HG02981 (cell line): ENCODE measurements around the gene ZNF526.

Experiments
- ATAC-seq: cut with Tn5 transposase; IDR thresholded peaks from one replicate; pipeline ENCODE4 v1.9.1; 2021; ENCODE audit warnings: mild to moderate bottlenecking, moderate library complexity; ENCODE audit not compliant: unreplicated experiment

ZNF526 gene

DNA sequence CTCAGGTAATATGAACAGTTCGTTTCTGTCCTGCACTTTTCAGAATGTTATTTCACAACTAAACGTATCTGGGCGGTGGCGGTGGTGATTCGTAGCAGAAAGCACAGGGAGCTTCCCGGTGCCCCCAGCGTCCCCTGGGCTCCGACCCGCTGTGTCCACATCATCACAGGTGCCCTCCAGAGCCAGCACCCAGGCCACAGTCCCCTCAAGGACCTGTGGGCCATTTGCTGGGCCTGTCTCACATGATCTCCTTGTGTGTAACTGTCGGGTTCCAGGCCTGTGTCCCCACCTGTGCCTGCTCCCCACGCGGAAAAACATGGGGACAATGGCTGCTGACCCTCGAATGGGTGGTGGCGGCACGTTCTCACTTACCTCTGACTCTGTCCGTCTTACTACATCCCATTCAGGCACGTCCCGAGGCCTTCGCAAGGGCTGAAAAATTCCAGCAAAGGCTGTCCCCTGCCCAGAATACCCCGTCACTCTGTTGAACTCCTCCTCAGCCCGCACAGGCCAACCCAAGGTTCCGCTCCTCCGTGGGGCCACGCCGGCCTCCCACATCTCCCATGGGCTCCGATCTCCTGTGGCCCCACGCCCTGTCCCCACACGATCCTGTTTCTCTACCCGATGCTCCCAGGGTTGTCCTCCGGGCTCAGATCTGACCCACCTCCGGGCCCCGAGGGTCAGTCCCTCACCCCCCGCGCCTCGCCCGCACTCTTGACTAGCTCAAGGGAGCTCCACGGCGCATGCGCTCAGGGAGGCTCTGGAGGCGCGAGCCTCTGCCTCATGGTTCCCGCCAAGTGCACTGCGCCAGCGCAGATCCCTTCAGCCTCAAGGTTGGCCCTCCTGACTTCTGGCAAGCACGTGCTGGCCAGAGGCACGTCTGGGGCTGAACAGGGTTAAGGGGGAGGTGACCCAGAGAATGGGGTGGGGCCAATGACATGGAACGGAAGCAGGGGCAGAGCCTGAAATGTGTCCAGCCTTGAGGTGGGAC lies 23.8 kb upstream of the ZNF526 start:
- no peak for ATAC-seq

GRCh38 chr19:42197375-42197817 lies 22.7 kb upstream of the ZNF526 start:
- ATAC-seq = no peak

- peak; percentile 36 for ATAC-seq
These were observed 21.3 kb upstream of the ZNF526 start for GRCh38 chr19:42198676-42199439.

- ATAC-seq = peak; percentile 46
These were observed 20.5 kb upstream of the ZNF526 start for GRCh38 chr19:42199440-42200115.

DNA sequence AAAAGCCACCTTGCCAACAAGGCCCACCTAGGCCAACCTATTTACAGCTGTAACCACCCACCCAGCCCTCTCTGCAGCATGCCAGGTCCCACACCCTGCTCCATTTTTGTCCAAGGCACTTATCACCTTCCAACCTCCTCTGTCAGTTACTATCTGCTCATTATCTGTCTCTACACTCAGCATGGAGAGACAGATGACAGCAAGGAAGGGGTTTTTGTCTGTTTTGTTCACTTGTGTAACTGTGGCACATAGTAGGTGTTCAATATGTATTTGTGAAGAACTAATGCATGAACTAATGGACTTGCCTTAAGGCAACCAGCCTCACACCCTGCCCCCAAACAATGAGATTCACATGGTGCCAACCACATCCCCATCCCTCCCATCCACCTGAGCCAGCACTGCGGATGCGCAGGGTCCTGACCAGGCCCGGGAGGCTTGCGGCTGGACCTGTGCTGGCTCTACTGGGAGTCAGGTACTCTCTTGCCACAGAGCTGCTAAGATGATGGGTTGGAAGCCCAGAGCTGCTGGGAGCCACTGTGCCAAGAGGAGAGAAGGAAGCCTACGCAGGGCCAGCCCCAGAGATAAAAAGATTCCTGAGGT lies 19.9 kb upstream of the ZNF526 start:
- no peak for ATAC-seq

GRCh38 chr19:42201489-42202289 lies 18.4 kb upstream of the ZNF526 start:
- no peak for ATAC-seq

DNA sequence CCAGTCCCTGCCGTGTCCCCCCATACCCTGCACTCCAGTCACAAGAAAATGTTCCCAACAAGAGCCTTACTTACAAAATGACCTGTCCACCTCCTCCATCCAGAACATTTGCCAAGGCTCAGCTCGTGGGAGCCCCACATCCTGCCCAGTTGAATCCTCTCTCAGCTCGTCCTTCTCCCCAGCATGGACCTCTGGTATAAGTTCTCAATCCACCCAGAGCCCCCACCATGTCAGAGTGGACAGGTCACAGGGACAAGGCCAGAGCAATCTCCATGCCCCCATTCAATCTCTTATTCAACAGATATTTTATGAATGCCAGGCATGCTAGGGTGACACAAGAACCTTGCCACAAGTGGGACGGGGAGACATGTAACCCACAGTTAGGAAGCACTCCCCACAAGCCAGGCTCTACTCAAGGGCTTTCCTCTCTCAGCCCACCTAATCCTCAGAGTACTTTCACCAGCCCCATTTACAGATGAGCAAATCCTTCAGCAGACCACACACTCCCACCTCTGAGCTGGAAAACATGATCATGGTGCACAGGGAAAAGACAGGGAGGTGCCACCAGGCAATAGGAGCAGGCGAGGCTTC lies 17.7 kb upstream of the ZNF526 start:
- ATAC-seq = no peak

DNA sequence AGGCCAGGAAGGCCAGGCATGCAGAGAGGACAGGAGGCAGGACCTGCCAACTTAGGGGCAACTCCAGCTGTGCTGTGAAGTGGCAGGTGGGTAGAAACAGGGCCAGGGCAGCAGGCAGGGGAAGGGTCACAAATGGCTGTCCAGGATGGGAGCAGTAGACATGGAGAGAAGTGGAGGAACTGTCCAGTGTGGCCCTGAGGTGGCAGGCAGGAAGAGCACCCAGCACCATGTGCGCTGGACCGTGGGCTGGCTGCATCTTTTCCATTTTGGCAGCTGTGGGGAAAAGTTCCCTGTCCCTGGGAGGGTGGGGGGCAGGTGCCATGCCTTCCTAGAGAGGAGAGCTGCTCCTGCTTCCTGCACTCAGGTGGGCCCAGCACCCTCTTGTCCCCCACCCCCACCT lies 16.4 kb upstream of the ZNF526 start:
- ATAC-seq = no peak

DNA sequence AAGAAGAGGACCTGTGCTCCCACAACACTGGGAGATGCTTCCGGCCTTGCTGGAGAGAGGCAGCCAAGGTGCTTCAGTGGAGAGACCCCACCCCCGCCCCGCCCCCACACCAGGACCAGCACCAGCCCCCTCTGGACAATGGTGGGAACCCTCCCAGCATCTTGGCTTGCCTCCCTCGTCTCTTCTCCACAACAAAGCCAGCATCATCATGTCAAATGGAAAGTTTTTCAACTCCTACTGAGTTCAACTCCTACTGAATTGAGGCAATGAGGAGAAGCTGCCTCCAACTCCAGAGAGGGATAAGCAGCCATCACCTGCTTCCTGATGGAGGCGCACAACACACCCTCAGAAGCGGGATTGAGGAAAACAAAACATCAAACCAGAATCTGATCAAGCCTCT lies 15.4 kb upstream of the ZNF526 start:
- ATAC-seq = no peak

GRCh38 chr19:42206871-42207755 lies 13.0 kb upstream of the ZNF526 start:
- no peak for ATAC-seq

GRCh38 chr19:42207767-42208271 lies 12.3 kb upstream of the ZNF526 start:
- ATAC-seq = no peak

- no peak for ATAC-seq
These were observed 11.5 kb upstream of the ZNF526 start for GRCh38 chr19:42208612-42209011.

- no peak for ATAC-seq
These were observed 7.2 kb upstream of the ZNF526 start for GRCh38 chr19:42212886-42213285.

- ATAC-seq = no peak
These were observed 5.2 kb upstream of the ZNF526 start for GRCh38 chr19:42214810-42215485.

- ATAC-seq = peak; percentile 1
These were observed 3.2 kb upstream of the ZNF526 start for GRCh38 chr19:42216653-42217519.

DNA sequence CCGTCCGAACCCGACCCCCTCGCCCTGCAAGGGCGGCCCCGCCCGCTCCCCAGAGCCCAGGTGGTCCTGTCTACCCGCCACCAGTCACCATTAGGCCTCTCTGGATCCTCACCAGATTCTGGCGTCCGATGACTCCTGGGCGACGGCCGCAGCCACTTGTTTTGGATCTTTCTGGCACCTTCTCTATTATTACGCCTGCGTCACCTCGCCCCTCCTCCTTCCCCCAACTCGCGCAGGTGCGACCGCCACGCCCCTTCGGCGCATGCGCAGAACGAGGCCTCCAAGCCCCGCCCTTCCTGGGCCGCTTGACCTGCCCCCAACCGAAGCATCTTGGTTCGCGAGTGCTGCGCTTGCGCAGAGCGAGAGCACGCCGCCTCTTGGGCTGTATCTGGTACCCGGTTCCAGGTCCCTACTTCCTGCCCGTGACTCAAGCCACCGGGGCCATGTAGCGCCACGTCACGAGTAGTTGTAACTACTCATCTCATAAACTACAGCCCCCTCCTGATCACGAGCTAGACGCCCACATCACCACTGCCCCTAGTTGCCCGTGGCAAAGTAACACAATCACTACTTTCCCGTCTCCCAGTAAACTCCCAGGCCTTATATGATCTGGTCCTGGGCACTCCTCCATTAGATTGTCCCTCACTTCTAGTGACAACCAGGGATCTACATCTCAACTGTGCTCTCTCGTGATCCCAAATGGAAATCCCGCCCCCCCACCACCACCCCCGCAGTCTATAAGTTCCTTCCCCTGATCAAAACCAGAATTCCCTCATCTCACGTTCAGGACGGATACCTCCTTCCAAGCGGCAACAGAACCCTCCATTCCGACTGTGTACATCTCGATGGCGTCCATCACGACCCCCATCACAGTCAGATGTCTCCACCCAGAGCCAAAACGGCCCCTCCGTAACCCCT lies 2.3 kb upstream of the ZNF526 start, which contains the start of gene DEDD2:
Gene DEDD2 (minus strand): TSS at position 158 of the 918 bp plus-strand sequence. CDS start 670 bp downstream, outside the sequence.
- ATAC-seq = peak; percentile 64
